HG02884 (cell line): ENCODE data around the gene SYTL3.
"Not testable (repeated sequence)": the region's sequence is repeated elsewhere in the genome, so short reads cannot be mapped to it uniquely, and the experiment has no call there.

Source experiments
- ATAC-seq: cut with Tn5 transposase; IDR thresholded peaks from one replicate; pipeline ENCODE4 v1.9.1; 2021; ENCODE audit warnings: mild to moderate bottlenecking, moderate library complexity; ENCODE audit not compliant: unreplicated experiment

Gene SYTL3

GRCh38 chr6:158621694-158622544 lies 27.9 kb upstream of the SYTL3 start:
- no peak for ATAC-seq

- ATAC-seq, result no peak
Measured at GRCh38 chr6:158622545-158623190, 27.2 kb upstream of the SYTL3 start.

- no peak for ATAC-seq
Measured at GRCh38 chr6:158624684-158625682, 24.9 kb upstream of the SYTL3 start.

- ATAC-seq, result no peak
Measured at GRCh38 chr6:158625881-158626305, 24.0 kb upstream of the SYTL3 start.

GRCh38 chr6:158626360-158627167 lies 23.3 kb upstream of the SYTL3 start:
- ATAC-seq, result no peak

GRCh38 chr6:158627168-158627939 lies 22.5 kb upstream of the SYTL3 start:
- no peak for ATAC-seq

GRCh38 chr6:158627940-158628211 lies 22.0 kb upstream of the SYTL3 start:
- no peak for ATAC-seq

- no peak for ATAC-seq
Measured at GRCh38 chr6:158628542-158628941, 21.3 kb upstream of the SYTL3 start.

GRCh38 chr6:158629367-158630221 lies 20.3 kb upstream of the SYTL3 start:
- ATAC-seq, result no peak

- ATAC-seq, result no peak
Measured at GRCh38 chr6:158630938-158631616, 18.8 kb upstream of the SYTL3 start.

GRCh38 chr6:158631678-158632537 lies 17.9 kb upstream of the SYTL3 start:
- no peak for ATAC-seq

GRCh38 chr6:158632538-158633119 lies 17.2 kb upstream of the SYTL3 start:
- ATAC-seq, result not testable (repeated sequence)

GRCh38 chr6:158633127-158633526 lies 16.7 kb upstream of the SYTL3 start:
- no peak for ATAC-seq

- ATAC-seq, result no peak
Measured at GRCh38 chr6:158634695-158635426, 15.0 kb upstream of the SYTL3 start.

GRCh38 chr6:158635427-158636073 lies 14.3 kb upstream of the SYTL3 start:
- ATAC-seq, result no peak

GRCh38 chr6:158636778-158637177 lies 13.1 kb upstream of the SYTL3 start:
- no peak for ATAC-seq
